VCaP (cell line): ENCODE data around the gene COL25A1.

ENCODE experiments used
- H3K27ac ChIP-seq: fragments of 450-650 bp; 2 replicates; pipeline ENCODE4 v1.5.1; 2017
- TF ChIP-seq, protein P1 (sequence below): fragments of 450-650 bp; conservative IDR thresholded peaks from 2 replicates; pipeline ENCODE4 v1.5.1; 2017; ENCODE audit warnings: mild to moderate bottlenecking, moderate library complexity

COL25A1 gene

DNA sequence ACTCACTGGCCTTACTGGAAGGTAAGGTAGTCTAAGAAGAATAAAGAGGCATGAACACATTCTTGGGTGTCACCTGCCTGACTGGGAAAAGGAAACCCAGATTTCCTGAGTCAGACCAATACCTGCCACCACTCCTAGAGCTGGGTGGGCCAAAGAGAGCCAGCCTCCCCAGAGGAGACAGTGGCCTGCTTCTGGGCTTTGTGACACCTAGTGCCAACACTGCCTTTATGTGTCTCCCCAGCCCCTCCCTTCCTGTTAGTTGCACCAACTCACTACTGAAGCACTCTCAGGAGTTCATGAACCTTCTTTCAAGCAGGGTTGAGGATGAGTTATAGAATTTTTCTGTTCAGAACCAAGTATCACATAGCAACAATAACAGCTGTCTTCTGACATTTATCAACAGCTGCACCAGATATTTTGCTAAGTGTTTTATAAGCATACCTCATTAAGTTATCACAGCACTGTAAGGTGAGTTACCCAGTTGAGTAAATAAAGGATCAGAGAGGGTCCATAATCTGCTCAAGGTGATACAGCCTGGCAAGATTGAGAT, 462.0 kb downstream of the COL25A1 start:
- TF ChIP-seq, protein P1, sequence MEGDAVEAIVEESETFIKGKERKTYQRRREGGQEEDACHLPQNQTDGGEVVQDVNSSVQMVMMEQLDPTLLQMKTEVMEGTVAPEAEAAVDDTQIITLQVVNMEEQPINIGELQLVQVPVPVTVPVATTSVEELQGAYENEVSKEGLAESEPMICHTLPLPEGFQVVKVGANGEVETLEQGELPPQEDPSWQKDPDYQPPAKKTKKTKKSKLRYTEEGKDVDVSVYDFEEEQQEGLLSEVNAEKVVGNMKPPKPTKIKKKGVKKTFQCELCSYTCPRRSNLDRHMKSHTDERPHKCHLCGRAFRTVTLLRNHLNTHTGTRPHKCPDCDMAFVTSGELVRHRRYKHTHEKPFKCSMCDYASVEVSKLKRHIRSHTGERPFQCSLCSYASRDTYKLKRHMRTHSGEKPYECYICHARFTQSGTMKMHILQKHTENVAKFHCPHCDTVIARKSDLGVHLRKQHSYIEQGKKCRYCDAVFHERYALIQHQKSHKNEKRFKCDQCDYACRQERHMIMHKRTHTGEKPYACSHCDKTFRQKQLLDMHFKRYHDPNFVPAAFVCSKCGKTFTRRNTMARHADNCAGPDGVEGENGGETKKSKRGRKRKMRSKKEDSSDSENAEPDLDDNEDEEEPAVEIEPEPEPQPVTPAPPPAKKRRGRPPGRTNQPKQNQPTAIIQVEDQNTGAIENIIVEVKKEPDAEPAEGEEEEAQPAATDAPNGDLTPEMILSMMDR = no peak
- H3K27ac ChIP-seq = no peak overlapping the region

DNA sequence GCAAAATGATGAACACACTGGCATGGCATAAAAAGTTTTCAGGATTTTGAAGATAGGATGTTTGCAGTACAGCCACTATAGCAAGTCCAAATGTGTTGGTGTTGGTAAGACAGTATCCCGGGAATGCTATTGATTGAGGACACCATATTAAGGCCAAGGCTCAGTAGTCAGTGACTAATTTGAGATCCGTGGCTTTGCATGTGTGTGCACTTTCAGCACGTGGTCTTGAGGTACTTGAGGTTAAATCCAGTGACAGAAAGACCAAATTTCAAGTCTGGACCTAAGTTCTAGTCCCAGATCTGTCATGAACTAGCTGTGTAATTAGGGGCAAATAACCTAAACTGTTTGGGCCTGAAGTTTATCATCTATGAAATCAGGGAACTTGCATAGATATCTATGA, 463.1 kb downstream of the COL25A1 start:
- H3K27ac ChIP-seq = no peak overlapping the region
- TF ChIP-seq, protein P1 = no peak

DNA sequence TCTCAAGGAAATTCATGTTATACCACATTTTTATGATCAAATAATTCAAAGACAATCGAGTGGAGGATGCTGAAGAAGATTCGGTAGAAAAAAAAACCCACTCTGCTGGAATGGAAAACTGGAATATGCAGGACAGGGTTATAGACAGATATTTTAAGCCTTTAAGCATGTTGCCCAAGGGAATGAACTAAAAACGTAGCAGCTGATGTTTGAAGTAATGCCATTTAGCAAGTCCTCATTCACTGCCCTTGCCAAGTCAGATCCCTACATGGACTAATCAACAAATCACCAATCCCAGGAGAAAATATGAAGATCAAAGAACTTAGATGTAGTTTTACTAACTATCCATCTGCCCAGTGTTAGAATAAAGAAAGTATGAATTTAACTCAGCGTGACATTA, 464.0 kb downstream of the COL25A1 start:
- TF ChIP-seq, protein P1 = no peak

DNA sequence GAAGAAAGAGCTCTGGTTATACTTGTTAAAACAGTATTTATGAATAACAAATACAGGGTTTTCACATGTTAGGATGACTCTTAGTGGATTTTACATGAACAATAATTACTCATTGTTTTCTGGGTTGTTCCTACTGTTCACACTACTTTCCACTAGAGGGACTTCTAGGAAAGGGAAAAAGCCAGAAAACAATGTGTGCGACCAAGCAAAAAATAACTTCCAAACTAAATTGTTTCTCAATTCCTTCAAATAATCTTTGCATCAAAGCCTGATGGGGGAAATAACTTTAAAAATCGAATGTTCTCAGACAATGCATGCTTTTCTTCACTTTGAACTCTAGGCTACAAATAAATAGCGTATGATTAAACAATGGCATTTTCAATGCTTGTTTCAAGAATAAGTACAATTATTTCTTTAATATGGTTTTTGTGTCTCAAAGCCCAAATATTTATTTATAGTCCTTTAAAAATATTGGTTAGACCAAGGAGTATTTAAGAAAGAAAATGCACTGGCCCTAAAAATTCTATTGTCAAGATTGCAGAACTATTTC, 467.5 kb downstream of the COL25A1 start:
- TF ChIP-seq, protein P1 = peak; percentile 81
- no peak overlapping the region for H3K27ac ChIP-seq

More for the DNA sequence above, 464.0 kb downstream of the COL25A1 start:
- H3K27ac ChIP-seq = no peak overlapping the region

DNA sequence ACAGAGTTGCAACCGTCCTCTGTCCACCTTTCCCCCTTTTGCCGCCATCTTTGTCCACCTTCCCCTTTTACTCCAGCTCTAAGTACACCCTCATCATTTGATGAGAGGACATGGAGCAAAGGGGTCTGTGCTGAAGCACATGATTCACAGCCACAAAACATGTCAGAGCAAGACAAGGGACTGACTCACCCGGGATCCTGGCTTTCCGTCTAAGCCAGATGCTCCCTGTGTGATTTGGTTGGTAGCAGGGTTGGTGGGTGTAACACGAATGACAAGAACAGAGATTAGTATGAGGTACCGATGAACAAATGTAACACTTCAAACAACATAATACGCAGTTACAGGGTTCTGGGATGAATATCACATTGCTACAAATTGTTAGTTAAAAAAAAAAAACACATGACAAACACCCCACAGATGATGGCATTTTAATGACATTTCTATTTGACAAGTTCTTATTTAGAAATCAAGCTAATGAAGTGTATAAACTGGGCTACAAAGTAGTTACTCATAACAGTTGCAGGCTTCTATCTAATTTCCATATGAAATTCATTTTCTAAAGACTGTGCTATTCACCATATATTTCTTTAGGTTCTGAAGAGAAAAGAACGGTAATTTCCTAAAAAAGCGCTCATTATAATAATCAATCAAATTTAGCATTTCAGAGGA, 468.2 kb downstream of the COL25A1 start:
- H3K27ac ChIP-seq = no peak overlapping the region
- TF ChIP-seq, protein P1 = no peak

DNA sequence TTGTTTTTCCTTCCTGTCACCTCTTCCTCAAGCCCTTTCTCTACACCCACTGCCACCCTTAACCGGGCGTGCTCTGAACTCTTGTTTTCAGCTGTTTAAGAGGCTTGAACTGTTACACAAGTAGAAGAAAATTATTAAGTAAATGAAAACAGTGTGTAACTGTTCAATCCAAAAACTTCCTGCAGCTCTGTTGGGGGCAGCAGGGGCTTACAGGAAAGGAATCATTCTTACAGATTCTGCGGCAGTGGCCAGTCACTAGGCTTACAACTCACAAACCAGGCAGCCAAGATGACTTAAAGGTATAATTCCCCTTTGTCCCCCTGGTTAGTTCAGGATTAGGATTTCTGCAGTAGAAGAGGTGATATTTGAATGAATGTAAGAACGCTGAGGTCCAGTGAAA, 469.4 kb downstream of the COL25A1 start:
- H3K27ac ChIP-seq = no peak overlapping the region
- TF ChIP-seq, protein P1 = no peak

DNA sequence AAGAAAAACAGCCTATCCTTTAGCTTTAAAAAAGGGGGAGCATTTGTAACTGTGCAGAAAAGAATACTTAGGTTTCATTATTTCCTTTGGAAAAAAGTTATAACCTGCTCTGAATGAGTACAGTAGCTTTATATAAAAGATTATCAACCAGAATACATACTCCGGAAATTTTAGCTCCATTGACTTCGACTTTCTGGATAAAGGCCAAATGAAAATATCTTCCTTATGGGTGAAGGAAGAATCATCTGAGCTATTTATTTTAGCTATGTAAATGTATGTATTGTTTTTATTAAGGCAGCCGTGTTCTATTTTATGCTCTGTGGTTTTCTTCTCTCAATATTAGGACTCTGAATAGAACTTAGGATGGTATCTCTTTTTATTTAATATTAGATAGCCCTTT, 470.6 kb downstream of the COL25A1 start:
- no peak overlapping the region for H3K27ac ChIP-seq
- TF ChIP-seq, protein P1 = no peak
